HFFc6 (cell line): Measurements from ENCODE around the gene KLF8. TPM values are rescaled to one million over a fixed set of nuclear protein-coding genes. Genes with fewer than 3 reads are reported as not detected.
"Not testable (repeated sequence)": the region's sequence is repeated elsewhere in the genome, so short reads cannot be mapped to it uniquely, and the experiment has no call there.

Experiments used
- DNase-seq: peaks from one replicate; pipeline ENCODE4 v3.0.0-alpha.2; 2018
- H3K27ac Mint-ChIP-seq: 2 replicates; pipeline ENCODE4 v1.8.0; 2020; ENCODE audit warnings: mild to moderate bottlenecking, mixed read lengths
- H3K27me3 Mint-ChIP-seq: 2 replicates; pipeline ENCODE4 v1.8.0; 2021; ENCODE audit warnings: mild to moderate bottlenecking, moderate library complexity, mixed read lengths; ENCODE audit not compliant: insufficient read depth
- H3K36me3 Mint-ChIP-seq: 2 replicates; pipeline ENCODE4 v1.8.0; 2021; ENCODE audit warnings: low read depth, mixed read lengths
- H3K4me1 Mint-ChIP-seq: 2 replicates; pipeline ENCODE4 v1.8.0; 2020; ENCODE audit warnings: low read depth, mixed read lengths
- H3K4me3 Mint-ChIP-seq: 2 replicates; pipeline ENCODE4 v1.8.0; 2020; ENCODE audit warnings: mild to moderate bottlenecking, moderate library complexity, mixed read lengths
- H3K9me3 Mint-ChIP-seq: 2 replicates; pipeline ENCODE4 v1.8.0; 2020; ENCODE audit warnings: mild to moderate bottlenecking, mixed read lengths
- long read RNA-seq: library from polyadenylated mRNA; unstranded; transcript quantifications from one replicate; pipeline ENCODE4 v2.0.0, GENCODE V29; 2019
- total RNA-seq, 6 experiments: library from RNA; stranded (reverse); fragmentation: NEBNext Ultra II Directional; extraction: Animal tissue kit (Norgen Biotek cat#: 25700); gene quantifications; 2 replicates in 1 of 6; 3 replicates in 5 of 6; pipeline ENCODE4 v1.2.3, GENCODE V29; 2021
- TF ChIP-seq, protein P1 (sequence below): fragments of 200-600 bp; sonication (generic); IDR thresholded peaks from 2 replicates; pipeline ENCODE4 v1.5.0; 2021; ENCODE audit warnings: antibody characterized with exemption, mild to moderate bottlenecking

The KLF8 gene
- under 1 TPM in 3 of 6 experiments, not detected in 3; 0.03 to 0.09 (median 0.07) TPM for total RNA-seq
- long read RNA-seq, result 0 reads

DNA sequence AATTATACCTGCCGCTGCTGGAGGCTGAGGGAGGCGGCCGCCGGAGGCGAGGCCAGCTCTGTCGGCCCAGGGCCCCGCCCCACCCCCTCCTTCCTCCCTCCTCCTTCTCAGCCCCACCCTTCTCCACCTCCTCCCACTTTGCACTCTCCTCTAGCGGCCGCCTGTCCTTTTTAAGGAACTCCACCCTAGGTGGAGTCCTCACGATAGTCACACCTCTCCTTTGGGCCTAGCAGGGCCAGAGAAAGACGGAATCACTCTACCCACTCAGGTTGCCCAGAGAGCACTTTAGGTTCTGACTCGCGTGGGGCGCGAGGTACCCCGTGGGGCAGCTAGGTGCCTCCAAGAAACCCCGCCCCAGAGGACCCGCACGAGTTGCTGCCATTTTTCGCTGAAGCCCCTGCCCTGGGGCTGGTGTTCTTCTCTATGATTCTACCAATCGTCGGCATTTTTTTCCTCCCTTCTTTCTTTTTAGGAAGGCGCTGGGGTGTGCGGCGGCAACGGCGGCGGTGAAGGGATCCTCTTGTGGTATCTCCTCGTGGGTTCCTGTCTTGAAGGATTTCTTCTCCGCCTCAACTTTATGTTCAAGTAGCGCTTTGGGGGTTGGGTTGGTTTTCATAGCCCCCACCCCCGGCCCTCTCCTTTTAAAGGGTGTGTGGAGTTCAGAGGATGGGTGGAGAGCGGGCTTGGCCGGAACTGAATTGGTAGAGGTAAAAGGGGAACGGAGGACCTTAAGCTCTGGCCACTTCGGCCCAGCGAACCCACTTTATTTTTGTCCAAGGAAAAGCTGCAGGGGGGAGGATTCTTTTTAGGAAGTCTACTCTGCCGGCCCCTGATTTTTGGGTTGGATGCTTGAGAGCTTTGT, at the start of gene KLF8:
Gene KLF8, plus strand, starts transcription at position 136 of the 862 bp plus-strand sequence. CDS start 979 bp downstream, outside the sequence.
- Mint-ChIP-seq H3K36me3 (no peaks in the 10 kb centered on the region), H3K27me3 (peaks cover 5% of the 10 kb centered on the region; the same call in 1 of the 2 replicates), H3K9me3 (no peaks in the 10 kb centered on the region), H3K4me1 (no peaks in the 10 kb centered on the region), H3K4me3 (no peak within 1 kb of the TSS; the same call in 1 of the 2 replicates), H3K27ac (no peak within 1 kb of the TSS)
- no peak for DNase-seq
- TF ChIP-seq, protein P1, sequence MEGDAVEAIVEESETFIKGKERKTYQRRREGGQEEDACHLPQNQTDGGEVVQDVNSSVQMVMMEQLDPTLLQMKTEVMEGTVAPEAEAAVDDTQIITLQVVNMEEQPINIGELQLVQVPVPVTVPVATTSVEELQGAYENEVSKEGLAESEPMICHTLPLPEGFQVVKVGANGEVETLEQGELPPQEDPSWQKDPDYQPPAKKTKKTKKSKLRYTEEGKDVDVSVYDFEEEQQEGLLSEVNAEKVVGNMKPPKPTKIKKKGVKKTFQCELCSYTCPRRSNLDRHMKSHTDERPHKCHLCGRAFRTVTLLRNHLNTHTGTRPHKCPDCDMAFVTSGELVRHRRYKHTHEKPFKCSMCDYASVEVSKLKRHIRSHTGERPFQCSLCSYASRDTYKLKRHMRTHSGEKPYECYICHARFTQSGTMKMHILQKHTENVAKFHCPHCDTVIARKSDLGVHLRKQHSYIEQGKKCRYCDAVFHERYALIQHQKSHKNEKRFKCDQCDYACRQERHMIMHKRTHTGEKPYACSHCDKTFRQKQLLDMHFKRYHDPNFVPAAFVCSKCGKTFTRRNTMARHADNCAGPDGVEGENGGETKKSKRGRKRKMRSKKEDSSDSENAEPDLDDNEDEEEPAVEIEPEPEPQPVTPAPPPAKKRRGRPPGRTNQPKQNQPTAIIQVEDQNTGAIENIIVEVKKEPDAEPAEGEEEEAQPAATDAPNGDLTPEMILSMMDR, result no peak

DNA sequence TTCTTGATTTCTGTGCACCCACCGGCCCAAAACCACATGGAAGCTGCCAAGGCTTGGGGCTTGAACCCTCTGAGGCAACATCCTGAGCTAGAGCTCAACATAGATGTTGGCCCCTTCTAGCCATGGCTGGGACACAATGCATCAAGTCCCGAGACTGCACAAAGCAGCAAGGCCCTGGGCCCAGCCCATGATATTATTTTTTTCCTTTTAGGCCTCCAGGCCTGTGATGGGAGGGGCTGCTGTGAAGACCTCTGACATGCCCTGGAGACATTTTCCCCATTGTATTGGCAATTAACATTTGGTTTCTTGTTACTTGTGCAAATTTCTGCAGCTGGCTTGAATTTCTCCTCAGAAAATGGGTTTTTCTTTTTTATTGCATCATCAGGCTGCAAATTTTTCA, 25.2 kb upstream of the KLF8 start:
- H3K4me3 Mint-ChIP-seq, H3K27ac Mint-ChIP-seq, H3K27me3 Mint-ChIP-seq, H3K36me3 Mint-ChIP-seq, H3K9me3 Mint-ChIP-seq, DNase-seq, H3K4me1 Mint-ChIP-seq: not testable (repeated sequence)

DNA sequence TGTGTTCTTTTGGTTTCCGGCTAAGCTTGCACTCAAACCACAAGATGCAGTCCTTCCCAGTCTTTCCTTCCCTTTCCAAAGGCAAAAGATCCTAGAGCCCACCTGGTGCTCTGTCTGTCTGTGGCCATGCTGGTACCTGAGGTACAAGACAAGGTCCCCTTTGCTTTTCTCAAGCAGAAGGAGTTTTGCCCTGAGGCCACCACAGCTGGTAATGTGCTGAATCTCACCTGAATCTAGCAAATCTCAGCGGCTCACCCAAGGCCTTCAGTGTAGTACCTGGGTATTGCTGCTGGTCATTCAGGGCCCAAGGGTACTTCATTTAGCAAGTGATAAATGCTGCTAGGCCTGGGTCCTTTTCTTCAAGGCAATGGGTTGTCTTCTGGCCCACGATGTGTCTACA, 20.5 kb upstream of the KLF8 start:
- TF ChIP-seq, protein P1, result no peak
- Mint-ChIP-seq H3K4me1 (no peaks in the 10 kb centered on the region), H3K27me3 (no peaks in the 10 kb centered on the region), H3K9me3 (no peaks in the 10 kb centered on the region; the same call in none of the 2 replicates), H3K27ac (no peak overlapping the region), H3K4me3 (no peak overlapping the region), H3K36me3 (no peaks in the 10 kb centered on the region)
- DNase-seq, result no peak

DNA sequence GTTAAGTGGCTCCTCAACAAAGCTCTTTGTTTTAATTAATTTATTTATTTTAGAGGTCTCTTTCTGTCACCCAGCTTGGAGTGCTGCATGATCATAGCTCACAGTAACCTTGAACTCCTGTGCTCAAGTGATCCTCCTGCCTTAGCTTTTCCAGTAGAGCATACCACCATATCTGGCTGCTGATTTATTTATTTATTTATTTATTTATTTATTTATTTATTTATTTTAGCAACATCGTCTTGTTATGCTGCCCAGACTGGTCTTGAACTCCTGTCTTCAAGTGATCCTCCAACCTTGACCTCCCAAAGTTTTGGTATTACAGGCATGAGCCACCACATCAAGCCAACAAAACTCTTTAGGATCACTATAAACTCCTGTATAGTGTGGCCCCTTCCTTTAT, 15.8 kb upstream of the KLF8 start:
- no peaks in the 10 kb centered on the region for H3K27me3 Mint-ChIP-seq
- no peak for DNase-seq
- TF ChIP-seq, protein P1, result no peak
- H3K4me3 Mint-ChIP-seq, result no peak overlapping the region
- no peak overlapping the region for H3K27ac Mint-ChIP-seq
- H3K36me3 Mint-ChIP-seq, result no peaks in the 10 kb centered on the region
- no peaks in the 10 kb centered on the region for H3K4me1 Mint-ChIP-seq
- H3K9me3 Mint-ChIP-seq, result no peaks in the 10 kb centered on the region

DNA sequence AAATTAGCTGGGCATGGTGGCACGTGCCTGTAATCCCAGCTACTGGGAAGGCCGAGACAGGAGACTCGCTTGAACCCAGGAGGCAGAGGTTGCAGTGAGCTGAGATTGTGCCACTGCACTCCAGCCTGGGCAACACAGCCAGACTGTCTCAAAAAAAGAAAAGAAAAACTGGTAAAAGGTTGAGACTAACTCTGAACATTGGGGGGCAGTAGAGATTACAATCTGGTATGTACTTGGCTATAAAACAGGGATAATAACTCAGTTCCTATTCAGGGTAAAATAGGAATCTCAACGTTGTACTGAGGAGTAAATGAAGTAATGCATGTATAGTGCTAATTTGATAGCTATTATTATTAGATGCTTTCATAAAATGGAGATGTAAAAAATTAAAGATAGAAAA, 12.5 kb upstream of the KLF8 start:
- H3K9me3 Mint-ChIP-seq, result peaks cover 5% of the 10 kb centered on the region; the same call in 1 of the 2 replicates
- no peaks in the 10 kb centered on the region for H3K4me1 Mint-ChIP-seq
- no peak overlapping the region for H3K4me3 Mint-ChIP-seq
- H3K27ac Mint-ChIP-seq, result no peak overlapping the region
- no peaks in the 10 kb centered on the region for H3K36me3 Mint-ChIP-seq
- no peak for DNase-seq
- H3K27me3 Mint-ChIP-seq, result no peaks in the 10 kb centered on the region
- TF ChIP-seq, protein P1, result no peak

DNA sequence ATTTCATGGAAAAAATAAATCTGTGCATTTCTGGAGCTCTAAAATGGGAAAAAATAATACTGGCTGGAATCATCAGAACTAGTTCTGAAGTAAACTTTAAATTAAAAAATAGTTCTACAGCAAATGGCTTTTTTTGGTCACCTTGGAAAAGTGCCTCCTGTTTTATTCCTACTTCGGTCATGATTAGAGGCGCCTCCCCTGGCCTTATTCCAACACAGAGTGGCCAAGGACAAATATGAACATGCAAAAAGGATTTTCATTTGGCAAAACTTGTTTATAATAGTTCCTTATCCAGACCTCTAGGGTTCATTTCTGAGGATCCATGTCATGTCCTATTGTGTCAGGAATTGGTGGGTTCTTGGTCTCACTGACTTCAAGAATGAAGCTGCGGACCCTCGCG, 11.1 kb upstream of the KLF8 start:
- H3K4me3 Mint-ChIP-seq, result no peak overlapping the region
- no peaks in the 10 kb centered on the region for H3K4me1 Mint-ChIP-seq
- no peaks in the 10 kb centered on the region for H3K36me3 Mint-ChIP-seq
- H3K27me3 Mint-ChIP-seq, result no peaks in the 10 kb centered on the region
- H3K27ac Mint-ChIP-seq, result no peak overlapping the region
- H3K9me3 Mint-ChIP-seq, result peaks cover 5% of the 10 kb centered on the region; the same call in 1 of the 2 replicates
- no peak for DNase-seq
- TF ChIP-seq, protein P1, result no peak
